Measurements from ENCODE around the gene DCTN4.

DCTN4 gene

DNA sequence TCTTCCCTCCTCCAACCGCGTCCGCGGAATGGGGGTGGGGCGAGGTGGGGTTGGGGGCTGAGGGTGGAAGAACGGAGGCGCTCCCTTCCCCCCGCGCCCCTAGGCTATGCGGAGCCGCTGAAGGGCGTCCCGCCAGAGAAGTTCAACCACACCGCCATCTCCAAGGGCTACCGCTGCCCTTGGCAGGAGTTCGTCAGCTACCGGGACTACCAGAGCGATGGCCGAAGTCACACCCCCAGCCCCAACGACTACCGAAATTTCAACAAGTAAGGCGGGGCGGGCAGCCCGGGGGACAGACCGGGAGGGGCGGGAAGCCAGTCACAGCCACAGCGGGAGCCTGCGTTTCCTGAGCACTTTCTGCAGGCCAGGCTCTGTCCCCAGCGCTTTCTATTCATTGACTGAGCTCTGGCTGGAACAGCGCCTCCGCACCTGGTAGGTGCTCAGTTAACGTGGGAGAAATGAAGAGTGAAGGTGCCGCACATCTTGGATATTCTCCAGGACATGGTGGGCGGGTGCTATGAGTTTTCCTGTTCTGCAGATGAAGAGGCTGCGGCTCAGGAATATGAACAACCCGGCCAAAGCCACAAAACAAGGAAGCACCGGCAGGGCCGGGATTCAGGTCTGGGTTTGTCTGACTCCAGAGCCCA, 86.5 kb downstream of the DCTN4 start:
- in situ Hi-C loops (cut with MboI; ENCODE audit: low sequenced_read_pairs) = no loop called here

DNA sequence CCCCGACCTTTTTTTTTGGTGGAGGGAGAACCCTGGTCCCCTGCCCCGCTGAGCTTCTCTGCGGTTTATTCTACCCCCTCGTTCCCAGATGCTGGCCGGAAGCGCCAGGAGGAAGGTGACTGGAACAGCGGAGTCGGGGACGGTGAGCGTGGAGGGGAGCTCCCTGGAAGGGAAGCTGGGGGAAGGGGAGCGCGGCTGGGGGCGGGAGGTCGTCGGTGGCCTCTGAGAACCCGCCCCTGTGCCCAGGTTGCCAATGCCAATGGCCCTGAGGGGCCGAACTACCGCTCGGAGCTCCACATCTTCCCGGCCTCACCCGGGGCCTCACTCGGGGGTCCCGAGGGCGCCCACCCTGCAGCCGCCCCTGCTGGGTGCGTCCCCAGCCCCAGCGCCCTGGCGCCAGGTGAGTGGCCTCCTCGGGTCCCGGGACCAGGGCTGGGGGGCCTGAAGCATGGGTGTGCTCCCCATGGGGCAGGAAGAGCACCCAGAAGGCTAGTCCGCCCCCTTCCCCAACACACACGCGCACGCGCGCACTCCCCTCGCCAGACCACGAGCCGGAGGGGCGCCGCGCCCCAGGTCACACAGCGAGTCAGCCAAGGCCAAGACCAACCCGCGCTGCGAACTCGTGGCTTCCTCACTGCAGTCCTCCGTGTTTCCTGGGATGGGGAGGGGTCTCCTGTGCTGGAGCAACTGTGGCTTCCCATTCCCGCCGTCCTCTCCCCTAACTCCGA, 87.1 kb downstream of the DCTN4 start:
- in situ Hi-C loops (cut with MboI; ENCODE audit: low sequenced_read_pairs) = no loop called here

DNA sequence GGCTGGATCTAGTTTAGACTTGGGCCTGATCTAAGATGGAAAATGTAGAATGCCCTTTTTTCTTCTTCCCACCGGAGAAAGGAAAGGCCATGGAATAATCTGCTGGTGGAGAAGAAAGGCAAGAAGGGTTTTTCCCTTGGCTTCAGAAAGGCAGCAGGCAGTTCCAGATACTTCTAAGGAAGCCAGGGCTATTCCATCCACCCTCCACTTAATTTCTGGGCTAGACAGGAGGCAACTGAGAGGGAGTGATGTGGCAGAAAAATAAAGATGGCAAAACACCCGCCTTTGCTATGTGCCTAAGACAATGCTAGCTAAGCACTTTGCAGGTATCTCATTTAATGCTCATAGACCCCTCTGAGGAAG, 87.9 kb downstream of the DCTN4 start:
- in situ Hi-C loops (cut with MboI; ENCODE audit: low sequenced_read_pairs) = no loop called here

DNA sequence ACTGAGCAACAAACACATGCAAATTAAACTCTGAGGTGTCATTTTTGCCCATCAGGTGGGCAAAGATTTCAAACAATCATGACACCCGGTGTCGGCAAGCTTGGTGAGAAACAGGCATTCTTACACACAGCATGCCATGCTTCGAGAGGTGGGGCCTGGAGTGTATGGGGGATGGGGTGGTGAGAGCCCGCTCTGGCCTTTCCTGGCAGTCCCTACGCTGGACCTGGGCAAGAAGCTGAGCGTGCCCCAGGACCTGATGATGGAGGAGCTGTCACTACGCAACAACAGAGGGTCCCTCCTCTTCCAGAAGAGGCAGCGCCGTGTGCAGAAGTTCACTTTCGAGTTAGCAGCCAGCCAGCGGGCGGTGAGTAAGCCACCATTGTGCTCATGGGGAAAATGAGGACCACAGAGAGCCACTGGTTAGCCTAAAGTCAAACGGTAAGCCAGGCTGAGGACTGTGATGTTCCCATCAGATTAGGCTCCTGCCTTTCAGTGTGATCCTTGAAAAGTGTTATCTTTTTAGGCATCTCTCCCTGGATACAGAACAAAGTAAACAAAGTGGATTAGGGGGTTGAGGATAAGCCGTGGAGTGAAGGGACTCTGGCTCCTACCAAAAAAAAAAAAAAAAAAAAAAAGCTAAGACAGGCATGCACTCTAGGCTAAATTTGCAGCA, 88.4 kb downstream of the DCTN4 start:
- in situ Hi-C loops (cut with MboI; ENCODE audit: low sequenced_read_pairs) = no loop called here

DNA sequence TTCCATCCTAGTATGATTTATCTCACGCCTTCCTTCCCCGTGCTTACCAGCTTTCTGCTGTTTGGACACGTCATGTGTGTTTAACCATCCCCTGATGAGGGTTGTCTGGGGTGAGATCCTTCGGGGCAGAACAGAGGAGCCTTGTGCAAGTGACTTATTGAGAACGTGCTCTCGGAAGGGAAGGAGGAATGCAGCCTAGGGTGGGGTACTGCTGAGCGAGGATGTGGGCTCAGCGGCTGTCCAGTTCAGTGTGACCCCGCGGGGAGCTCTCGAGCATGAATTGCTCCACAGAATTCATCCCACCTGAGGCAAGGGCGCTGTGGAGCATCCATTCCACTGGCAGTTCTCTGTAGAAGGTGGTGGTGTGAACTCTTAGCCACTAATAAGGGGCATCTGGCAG, 93.8 kb downstream of the DCTN4 start:
- in situ Hi-C loops (cut with MboI; ENCODE audit: low sequenced_read_pairs) = no loop called here

DNA sequence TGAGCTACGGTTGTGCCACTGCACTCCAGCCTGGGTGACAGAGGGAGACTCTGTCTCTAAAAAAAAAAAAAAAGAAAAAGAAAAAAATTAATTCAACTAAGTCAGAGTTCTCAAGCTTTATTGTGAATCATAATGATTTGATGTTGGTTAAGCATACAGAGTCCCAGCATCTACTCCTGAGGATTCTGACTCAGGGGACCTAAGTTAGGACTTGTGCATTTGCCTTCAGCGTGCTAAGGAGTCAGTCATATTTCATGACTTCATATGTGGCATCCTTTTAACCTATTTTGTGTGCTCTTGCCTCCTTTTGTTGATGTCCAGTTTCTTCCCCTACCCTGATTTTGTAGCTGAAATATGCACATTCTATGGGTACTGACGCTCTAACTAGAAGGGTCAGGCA, 94.9 kb downstream of the DCTN4 start:
- in situ Hi-C loops (cut with MboI; ENCODE audit: low sequenced_read_pairs) = no loop called here

DNA sequence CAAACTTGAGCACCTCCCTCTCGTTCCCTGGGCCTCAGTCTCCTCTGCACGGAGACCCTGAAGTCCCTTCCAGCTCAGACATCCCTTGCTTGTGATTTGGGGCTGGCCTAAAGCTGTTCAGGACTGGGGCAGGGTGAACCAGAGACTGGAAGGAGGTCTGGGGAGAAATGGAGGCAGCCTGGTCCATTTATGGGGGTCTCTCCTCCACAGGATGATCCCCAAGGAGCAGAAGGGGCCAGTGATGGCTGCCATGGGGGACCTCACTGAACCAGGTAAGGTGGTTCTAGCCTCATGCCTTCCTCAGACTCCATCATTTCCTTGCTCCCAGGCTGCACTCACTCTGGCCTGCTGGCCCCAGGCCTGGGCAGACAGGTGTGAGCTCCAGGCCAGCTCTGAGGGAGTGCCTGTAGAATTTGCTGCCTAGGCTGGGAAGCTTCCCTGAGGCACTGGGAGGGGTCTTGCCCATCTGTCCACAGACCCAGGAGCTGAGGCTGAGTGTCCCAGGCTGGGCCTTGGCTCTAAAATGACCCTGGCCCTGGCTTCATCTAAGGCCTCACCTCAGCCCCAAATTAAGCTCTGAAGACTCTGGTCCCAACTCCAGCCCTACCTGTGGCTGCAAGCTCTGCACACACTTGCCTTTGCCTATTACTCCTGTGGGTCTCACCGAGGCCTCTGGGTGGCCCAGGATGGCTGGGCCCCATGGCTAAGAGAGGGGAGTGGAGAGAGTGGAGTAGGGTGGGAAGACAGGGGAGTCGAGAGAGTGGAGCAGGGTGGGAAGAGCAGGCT, 95.9 kb downstream of the DCTN4 start:
- in situ Hi-C loops (cut with MboI; ENCODE audit: low sequenced_read_pairs) = no loop called here

DNA sequence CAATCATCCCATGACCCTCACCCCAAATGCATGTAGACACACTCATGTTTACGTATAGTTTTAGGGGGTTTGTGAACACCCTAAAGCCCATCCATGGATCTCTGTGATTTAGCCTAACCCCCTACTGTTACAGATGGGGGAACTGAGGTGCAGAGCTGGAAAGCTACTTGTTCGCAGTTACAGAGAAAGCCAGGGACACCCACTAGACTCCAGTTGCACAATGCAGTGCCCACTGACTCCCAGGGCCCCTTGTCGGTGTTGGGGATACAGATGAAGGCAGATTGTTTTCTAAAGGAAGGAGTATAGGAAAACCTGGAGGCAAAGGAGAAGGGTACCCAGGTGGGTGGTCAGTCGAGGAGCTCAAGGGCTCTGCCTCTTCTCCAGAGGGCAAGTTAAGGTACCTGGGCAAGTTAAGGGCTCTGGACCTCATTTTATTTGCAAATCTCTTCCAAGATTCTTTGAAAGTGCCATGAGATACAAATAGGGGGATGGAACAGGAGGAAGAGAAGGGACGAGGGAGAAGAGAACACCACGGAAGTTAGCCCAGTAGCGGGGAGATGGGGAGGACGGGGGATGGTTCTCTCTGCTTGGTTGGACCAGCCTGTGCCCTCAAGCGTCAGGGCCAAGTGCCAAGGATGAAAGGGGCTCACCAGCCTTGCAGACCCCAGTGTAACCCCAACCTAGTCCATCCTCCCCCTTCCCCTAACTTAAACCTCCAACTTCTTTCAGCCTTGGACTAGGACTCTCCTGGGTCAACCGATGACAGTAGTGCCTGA, 96.8 kb downstream of the DCTN4 start:
- in situ Hi-C loops (cut with MboI; ENCODE audit: low sequenced_read_pairs) = no loop called here

DNA sequence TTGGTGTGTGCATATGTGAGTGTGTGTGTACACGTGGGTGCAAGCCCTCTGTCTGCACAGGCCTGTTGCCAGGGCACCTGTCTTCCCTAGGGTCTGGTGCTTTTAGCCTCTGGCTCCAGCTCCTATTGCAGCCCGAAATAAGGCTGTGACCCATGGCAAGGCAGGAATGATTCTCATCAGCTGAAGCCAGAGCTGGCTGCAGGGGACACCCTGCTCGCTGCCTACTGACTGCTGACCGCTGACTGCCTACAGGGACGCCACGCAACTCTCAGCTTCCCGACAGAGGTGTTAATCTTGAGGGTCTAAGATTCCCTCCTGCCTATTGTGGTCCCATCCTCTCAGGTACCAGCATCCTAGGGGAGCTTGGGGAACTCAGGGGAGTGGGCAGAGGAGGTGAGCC, 97.7 kb downstream of the DCTN4 start, which contains the start of gene MYOZ3:
Gene MYOZ3 (plus strand): TSS at position 166 of the 400 bp plus-strand sequence. CDS start 1,691 bp downstream, outside the sequence.
- in situ Hi-C loops (cut with MboI; ENCODE audit: low sequenced_read_pairs) = no loop called here

DNA sequence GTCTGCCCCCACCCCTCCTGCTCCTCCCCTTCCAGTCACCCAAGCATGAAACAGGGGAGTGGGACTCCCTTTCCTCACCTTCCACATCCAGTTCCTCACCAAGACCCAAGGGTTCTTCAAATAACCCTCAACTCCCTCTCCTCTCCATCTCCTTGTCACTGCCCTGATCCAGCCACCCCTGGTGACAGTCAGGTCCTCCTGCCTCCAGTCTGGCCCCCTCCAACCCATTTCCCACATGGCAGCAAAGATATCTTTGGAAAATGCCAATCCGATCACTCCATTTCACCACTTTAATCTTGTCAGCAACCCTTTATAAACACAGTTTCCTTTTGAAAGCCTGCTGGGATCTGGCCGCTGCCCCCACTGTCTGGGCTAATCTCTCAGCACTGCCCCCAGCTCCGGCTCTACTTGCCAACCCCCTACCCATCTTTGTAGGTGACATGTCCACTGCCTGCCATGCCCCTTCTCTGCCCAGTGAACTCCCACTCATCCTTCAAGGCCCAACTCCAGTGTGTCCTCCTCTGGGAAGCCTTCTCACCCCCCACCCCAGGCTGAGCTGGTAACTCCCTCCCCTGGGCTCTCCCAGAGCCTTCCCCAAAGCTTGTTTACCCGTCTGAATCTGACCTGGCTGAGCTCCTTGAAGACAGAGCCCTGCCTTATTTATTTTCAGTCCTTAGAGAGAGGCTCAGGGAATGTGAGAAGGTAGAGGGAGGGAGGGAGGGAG, 98.5 kb downstream of the DCTN4 start:
- in situ Hi-C loops (cut with MboI; ENCODE audit: low sequenced_read_pairs) = no loop called here

DNA sequence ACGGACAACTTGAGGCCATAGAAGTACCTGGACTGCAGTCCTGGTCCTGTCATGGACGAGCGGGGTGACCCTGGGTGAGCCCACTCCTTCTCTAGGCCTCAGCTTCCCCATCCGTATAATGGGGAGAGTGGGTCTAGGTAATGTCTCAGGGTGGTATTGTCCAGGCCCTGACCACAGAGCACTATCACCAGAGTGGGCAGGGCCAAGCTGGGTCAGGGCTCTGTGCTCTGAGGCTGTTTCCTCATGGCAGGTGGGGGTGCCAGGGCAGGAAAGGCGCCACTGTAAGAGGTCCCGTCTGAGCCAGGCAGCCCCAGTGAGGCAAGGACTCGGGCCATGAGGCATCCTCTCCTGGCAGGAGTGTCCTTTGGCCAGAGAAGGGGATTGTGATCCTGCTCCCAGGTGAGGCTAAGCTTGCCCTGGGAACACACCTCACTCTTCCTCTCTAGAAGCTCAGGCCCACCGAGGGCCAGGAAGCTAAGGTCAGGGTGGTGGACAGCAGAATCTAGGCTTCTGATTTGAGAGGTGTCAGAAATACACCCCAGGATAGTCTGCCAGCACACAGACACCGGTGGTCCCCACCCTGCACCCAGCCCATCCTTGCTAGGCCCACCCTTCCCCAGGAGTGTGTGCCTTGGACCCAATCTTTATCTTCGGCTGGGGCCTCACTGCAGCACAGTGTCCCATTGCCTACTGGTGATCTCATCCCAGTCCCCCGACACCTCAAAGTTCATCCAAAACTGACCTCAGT, 99.3 kb downstream of the DCTN4 start:
- in situ Hi-C loops (cut with MboI; ENCODE audit: low sequenced_read_pairs) = loop anchor here (10.0 kb wide), 1 partner anchor 205 kb away; no protein-coding TSS in a partner anchor

DNA sequence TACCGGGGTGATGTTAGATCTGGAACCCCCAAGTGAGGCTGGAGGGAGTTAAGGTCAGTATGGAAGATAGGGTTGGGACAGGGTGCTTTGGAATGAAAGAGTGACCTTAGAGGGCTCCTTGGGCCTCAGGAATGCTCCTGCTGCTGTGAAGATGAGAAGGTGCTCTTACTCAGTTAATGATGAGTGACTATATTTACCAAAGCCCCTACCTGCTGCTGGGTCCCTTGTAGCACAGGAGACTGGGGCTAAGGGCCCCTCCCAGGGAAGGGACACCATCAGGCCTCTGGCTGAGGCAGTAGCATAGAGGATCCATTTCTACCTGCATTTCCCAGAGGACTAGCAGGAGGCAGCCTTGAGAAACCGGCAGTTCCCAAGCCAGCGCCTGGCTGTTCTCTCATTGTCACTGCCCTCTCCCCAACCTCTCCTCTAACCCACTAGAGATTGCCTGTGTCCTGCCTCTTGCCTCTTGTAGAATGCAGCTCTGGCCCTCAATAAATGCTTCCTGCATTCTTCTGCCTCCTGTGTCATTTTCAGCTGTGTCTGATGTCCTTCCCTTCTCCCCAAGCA, 100.0 kb downstream of the DCTN4 start:
- in situ Hi-C loops (cut with MboI; ENCODE audit: low sequenced_read_pairs) = loop anchor here (10.0 kb wide), 1 partner anchor 204 kb away; no protein-coding TSS in a partner anchor

Data from HL-60/S4 (cell line).